ENCODE results near the gene KIF5C. TPM values are rescaled to one million over a fixed set of nuclear protein-coding genes. Genes with fewer than 3 reads are reported as not detected.

KIF5C gene
- total RNA-seq, 1 donor from 2014 or later, result 1.3 TPM

DNA sequence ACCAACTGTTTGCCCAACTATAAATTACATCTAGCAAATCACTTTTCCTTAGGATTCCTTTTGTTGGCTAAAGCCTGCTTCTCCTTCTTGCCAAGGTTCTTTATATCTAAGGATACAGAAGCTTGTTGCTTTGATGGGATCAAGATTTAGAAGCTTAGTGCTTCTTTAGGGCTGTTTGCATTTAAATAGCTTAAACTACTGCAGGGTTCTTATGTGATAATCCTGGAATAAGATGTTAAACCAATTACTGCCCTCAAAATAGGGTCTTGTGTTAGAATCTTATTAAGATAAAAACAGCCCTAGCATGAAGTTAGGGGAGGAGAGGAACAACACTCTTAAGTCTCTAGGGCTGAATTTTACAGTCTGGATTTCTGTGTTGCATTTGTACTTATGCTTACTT is 64.2 kb downstream of the KIF5C start:
- Mint-ChIP-seq H3K36me3 (no peaks in the 10 kb centered on the region), H3K4me1 (peaks cover 9% of the 10 kb centered on the region), H3K4me3 (no peak overlapping the region), H3K27ac (no peak overlapping the region), H3K27me3 (ENCODE audit: low read depth) (no peaks in the 10 kb centered on the region), H3K9me3 (peaks cover 2% of the 10 kb centered on the region)
- DNase-seq (ENCODE audit: low spot score in 2 of 2, unreplicated experiment in 2 of 2), result no peak
- TF ChIP-seq, protein P1, sequence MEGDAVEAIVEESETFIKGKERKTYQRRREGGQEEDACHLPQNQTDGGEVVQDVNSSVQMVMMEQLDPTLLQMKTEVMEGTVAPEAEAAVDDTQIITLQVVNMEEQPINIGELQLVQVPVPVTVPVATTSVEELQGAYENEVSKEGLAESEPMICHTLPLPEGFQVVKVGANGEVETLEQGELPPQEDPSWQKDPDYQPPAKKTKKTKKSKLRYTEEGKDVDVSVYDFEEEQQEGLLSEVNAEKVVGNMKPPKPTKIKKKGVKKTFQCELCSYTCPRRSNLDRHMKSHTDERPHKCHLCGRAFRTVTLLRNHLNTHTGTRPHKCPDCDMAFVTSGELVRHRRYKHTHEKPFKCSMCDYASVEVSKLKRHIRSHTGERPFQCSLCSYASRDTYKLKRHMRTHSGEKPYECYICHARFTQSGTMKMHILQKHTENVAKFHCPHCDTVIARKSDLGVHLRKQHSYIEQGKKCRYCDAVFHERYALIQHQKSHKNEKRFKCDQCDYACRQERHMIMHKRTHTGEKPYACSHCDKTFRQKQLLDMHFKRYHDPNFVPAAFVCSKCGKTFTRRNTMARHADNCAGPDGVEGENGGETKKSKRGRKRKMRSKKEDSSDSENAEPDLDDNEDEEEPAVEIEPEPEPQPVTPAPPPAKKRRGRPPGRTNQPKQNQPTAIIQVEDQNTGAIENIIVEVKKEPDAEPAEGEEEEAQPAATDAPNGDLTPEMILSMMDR (IDR thresholded peaks at IDR 0.05; ENCODE audit: unreplicated experiment), result no peak

DNA sequence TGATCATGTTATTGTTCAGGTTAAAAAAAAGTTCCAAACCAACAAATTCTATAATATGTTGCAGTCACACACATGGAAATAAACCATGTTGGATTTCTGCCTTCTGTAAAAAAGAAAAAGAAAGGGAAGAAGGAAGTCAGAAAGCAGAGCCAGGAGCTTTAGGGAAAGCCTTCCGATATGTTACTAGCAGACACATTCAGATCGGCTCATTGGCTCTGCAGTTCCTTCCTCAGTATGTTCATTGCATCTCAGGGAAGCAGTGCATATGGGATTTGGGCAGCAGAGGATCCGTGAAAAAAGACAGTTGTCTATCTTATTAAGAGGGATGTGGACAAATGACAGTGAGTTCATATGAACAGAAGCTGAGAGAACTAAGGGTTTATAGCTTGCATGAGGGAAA is 68.1 kb downstream of the KIF5C start:
- TF ChIP-seq, protein P1 (IDR thresholded peaks at IDR 0.05; ENCODE audit: unreplicated experiment), result no peak
- Mint-ChIP-seq H3K27ac (no peak overlapping the region), H3K4me3 (no peak overlapping the region), H3K4me1 (peaks cover 28% of the 10 kb centered on the region), H3K27me3 (ENCODE audit: low read depth) (no peaks in the 10 kb centered on the region), H3K36me3 (no peaks in the 10 kb centered on the region), H3K9me3 (peaks cover 3% of the 10 kb centered on the region)
- DNase-seq (ENCODE audit: low spot score in 2 of 2, unreplicated experiment in 2 of 2), result no peak

DNA sequence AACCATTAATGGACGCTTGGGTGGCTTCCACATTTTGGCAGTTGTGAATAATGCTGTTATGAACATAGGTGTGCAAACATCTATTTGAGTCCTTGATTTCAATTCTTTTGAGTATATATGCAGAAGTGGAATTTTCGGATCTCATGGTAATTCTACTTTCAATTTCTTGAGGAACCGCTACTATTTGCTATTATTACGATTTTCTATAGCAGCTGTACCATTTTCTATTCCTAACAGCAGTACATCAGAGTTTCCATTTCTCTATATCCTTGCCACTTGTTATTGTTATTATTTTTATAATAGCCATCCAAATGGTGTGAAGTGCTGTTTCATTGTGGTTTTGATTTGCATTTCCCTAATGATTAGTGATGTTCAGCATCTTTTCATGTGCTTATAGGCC is 69.5 kb downstream of the KIF5C start:
- Mint-ChIP-seq H3K36me3 (no peaks in the 10 kb centered on the region), H3K27me3 (ENCODE audit: low read depth) (no peaks in the 10 kb centered on the region), H3K4me3 (no peak overlapping the region), H3K9me3 (peaks cover 3% of the 10 kb centered on the region), H3K4me1 (peaks cover 32% of the 10 kb centered on the region), H3K27ac (no peak overlapping the region)
- no peak for DNase-seq (ENCODE audit: low spot score in 2 of 2, unreplicated experiment in 2 of 2)
- TF ChIP-seq, protein P1 (IDR thresholded peaks at IDR 0.05; ENCODE audit: unreplicated experiment), result no peak

DNA sequence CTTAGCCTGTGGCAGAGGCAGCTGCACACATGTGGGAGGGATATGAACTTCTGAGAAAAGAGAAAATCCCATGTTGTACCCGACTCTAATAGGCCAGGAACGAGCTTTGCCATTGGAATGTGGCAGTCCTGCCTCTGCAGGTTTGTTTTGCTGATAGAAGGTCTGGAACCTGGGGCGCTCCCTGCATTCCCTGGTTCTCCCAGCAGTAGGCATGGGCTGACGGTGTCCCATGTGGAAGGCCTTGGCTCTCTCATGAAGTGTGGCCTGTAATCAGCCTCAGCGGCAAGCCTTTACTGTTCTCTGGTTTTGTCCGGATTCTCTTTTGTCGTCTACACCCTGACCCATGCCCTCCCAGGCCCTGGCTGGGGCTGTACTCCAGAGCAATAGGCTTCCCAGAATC is 72.3 kb downstream of the KIF5C start:
- H3K36me3 Mint-ChIP-seq, result no peaks in the 10 kb centered on the region
- H3K27ac Mint-ChIP-seq, result peak overlapping the region; percentile 71

DNA sequence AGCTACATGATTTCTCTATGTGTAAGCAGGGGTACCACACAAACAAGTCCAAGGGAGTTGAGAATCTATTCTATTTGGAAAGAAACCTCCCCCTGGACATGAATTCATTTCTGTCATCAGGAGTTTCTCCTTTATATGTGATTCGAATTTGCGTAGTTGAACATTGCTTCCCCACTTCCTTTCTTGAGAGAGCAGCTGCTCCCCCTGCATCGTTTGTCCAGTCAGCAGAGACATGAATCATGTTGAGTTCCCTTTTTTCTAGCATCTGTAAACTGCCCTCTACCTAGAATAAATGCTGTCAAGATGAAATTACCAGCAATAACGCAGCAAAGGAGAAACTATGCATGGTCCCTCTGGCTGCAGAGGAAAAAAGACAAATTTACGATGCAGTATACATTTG is 73.8 kb downstream of the KIF5C start:
- Mint-ChIP-seq H3K27ac (no peak overlapping the region), H3K36me3 (no peaks in the 10 kb centered on the region), H3K9me3 (peaks cover 3% of the 10 kb centered on the region), H3K27me3 (ENCODE audit: low read depth) (no peaks in the 10 kb centered on the region), H3K4me1 (peaks cover 23% of the 10 kb centered on the region), H3K4me3 (no peak overlapping the region)
- TF ChIP-seq, protein P1 (IDR thresholded peaks at IDR 0.05; ENCODE audit: unreplicated experiment), result no peak
- no peak for DNase-seq (ENCODE audit: low spot score in 2 of 2, unreplicated experiment in 2 of 2)

More for the DNA sequence above, 72.3 kb downstream of the KIF5C start:
- Mint-ChIP-seq H3K27me3 (ENCODE audit: low read depth) (no peaks in the 10 kb centered on the region), H3K4me3 (no peak overlapping the region), H3K9me3 (peaks cover 3% of the 10 kb centered on the region), H3K4me1 (peaks cover 32% of the 10 kb centered on the region)
- TF ChIP-seq, protein P1 (IDR thresholded peaks at IDR 0.05; ENCODE audit: unreplicated experiment), result no peak
- DNase-seq (ENCODE audit: low spot score in 2 of 2, unreplicated experiment in 2 of 2), result no peak

DNA sequence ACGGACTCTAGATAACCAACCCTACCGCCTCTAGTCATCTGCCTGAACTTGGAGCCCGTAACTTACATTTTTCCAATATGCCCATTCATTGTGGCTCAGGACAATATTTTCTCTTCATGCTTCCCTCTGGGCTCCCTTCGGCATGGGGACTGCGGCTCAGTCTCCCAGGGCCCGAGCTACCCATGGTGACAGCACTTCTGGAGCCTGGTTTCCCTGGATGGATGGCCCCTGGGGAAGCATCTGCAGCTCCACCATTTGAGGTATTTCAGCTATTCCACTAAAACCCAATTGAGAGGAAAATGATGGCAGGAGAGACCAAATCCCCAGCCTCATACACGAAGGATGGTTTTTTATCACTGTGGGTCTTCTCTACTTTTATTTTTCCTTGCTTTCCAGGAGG is 74.3 kb downstream of the KIF5C start:
- H3K27me3 Mint-ChIP-seq (ENCODE audit: low read depth), result no peaks in the 10 kb centered on the region

More for the DNA sequence above, 74.3 kb downstream of the KIF5C start:
- no peak overlapping the region for H3K4me3 Mint-ChIP-seq
- H3K9me3 Mint-ChIP-seq, result peaks cover under 1% of the 10 kb centered on the region
- peaks cover 23% of the 10 kb centered on the region for H3K4me1 Mint-ChIP-seq
- no peaks in the 10 kb centered on the region for H3K36me3 Mint-ChIP-seq
- no peak for DNase-seq (ENCODE audit: low spot score in 2 of 2, unreplicated experiment in 2 of 2)
- no peak overlapping the region for H3K27ac Mint-ChIP-seq
- TF ChIP-seq, protein P1 (IDR thresholded peaks at IDR 0.05; ENCODE audit: unreplicated experiment), result no peak

All from mesothelial cell of epicardium (in vitro differentiated cells).